ENCODE measurements around the gene CHIT1. TPM values are rescaled to one million over a fixed set of nuclear protein-coding genes. Genes with fewer than 3 reads are reported as not detected.

Gene CHIT1
- under 1 TPM in 1 of 2 donors, not detected in 1; 0.30 TPM for total RNA-seq

DNA sequence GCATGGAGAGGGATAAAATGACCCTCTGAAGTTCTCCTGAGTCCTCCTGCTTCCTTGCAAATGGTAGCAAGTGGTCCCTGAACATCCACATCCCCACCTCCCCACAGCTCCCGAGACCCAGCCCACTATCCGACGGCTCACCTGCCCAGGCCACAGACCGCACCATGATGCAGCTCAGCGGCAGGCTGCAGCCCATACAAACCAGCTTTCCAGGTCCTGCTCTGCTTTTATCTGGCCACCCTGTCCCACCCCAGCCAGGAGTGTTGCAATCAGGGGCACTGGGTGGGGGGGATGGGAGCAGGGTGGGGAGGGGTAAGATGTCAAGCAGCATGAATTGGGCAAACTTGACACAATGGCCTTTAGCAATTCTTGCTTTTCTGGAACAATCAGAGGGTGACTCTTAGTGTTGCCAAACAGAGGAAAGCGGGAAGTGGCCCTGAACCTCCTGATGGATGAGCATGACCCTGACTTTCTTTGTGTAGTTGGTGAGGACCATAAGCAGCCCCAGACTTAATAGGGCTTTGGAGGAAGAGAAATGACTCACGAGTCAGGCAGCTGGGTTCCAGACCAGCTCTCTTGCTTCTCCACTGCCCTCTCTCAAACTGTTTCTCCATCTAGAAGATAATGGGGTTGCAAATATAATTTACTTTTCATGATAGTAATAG is at the start of gene CHIT1:
Gene CHIT1, minus strand, starts transcription at position 203 of the 665 bp plus-strand sequence. Its CDS starts 37 bp downstream, at position 166.
- H3K36me3 ChIP-seq: no peaks in the 10 kb centered on the region
- no peak within 1 kb of the TSS for H3K9ac ChIP-seq (ENCODE audit: low read depth in 2 of 2, low read length in 2 of 2)
- TF ChIP-seq, protein P1, sequence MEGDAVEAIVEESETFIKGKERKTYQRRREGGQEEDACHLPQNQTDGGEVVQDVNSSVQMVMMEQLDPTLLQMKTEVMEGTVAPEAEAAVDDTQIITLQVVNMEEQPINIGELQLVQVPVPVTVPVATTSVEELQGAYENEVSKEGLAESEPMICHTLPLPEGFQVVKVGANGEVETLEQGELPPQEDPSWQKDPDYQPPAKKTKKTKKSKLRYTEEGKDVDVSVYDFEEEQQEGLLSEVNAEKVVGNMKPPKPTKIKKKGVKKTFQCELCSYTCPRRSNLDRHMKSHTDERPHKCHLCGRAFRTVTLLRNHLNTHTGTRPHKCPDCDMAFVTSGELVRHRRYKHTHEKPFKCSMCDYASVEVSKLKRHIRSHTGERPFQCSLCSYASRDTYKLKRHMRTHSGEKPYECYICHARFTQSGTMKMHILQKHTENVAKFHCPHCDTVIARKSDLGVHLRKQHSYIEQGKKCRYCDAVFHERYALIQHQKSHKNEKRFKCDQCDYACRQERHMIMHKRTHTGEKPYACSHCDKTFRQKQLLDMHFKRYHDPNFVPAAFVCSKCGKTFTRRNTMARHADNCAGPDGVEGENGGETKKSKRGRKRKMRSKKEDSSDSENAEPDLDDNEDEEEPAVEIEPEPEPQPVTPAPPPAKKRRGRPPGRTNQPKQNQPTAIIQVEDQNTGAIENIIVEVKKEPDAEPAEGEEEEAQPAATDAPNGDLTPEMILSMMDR (IDR thresholded peaks at IDR 0.05): no peak
- intact Hi-C loops (cut with DNase I): no loop called here
- H3K4me1 ChIP-seq: no peaks in the 10 kb centered on the region
- no peaks in the 10 kb centered on the region for H3K27me3 ChIP-seq
- H3K4me3 ChIP-seq: no peak within 1 kb of the TSS
- DNase-seq: no peak
- H3K27ac ChIP-seq: no peak within 1 kb of the TSS
- H3K9me3 ChIP-seq: no peaks in the 10 kb centered on the region

DNA sequence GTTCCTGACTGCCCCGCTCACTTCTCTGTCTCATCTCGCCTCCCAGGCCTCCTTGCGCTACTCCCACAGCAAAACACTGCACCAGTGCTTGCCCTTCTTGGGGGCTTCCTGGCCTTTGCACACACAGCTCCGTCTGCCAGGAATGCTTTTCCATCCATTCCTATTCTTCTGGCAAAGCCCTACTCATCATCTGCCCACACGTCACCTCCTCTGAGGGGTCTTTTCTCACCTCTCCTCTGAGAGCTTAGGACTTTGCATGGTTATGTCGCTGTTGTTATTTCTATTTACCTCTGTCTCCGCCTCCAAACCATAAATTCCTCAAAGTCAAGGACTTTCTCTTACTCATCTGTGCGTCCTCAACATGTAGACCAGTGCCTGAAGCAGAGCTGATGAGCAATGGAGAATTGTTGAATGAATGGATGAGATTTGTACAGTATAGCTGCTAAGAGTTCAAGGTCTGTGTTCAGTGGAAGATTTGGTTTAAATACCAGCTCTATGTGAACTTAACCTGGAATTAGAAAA is 49.5 kb upstream of the CHIT1 start:
- TF ChIP-seq, protein P1 (IDR thresholded peaks at IDR 0.05): no peak
- Histone ChIP-seq H3K4me3 (no peak overlapping the region), H3K4me1 (peaks cover 3% of the 10 kb centered on the region), H3K9me3 (no peaks in the 10 kb centered on the region), H3K27ac (peak overlapping the region; percentile 60), H3K27me3 (no peaks in the 10 kb centered on the region), H3K9ac (ENCODE audit: low read depth in 2 of 2, low read length in 2 of 2) (peak overlapping the region; percentile 51 to 77), H3K36me3 (no peaks in the 10 kb centered on the region)
- no peak for DNase-seq
- intact Hi-C loops (cut with DNase I): no loop called here

DNA sequence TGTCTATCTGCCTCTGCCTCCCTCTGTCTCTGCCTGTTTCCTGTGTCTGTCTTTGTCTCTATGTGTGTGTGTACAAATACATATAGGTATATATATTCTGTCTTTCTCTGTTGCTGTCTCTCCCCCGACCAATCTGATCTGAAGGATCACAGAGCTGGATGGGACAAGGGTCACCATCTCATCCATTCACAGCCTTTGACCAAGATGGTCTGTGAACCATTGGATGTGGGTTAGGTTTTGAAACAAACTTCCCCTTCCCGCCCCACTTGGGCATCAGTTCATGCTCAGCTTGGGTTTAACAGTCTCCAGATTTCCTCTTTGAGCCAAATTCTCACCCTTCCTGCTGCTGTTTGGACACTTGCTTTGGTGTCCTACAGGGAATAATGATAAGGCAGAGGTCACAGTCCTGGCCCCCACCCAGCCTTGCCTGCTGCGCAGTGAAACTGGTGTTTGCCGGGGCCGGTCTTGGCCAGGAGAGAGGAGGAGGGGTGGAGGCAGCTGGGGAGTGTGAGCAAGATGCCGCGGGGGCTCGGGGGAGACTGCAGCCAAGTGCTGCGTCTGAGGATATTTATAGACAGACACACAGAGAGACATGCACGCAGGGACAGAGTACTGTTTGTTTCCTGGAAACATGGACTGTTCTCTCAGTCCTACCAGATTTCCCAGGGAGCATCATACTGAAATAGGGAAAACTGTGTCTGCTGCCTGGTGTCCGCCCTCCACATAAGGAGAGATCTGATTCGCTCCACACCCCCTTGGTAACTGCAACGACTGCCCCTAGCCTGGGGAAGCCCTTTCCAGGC is 48.8 kb upstream of the CHIT1 start:
- Histone ChIP-seq H3K27ac (peak overlapping the region; percentile 60), H3K4me3 (no peak overlapping the region), H3K4me1 (peaks cover 3% of the 10 kb centered on the region), H3K9me3 (no peaks in the 10 kb centered on the region), H3K27me3 (no peaks in the 10 kb centered on the region), H3K36me3 (no peaks in the 10 kb centered on the region), H3K9ac (ENCODE audit: low read depth in 2 of 2, low read length in 2 of 2) (peak overlapping the region; percentile 38 to 77)
- TF ChIP-seq, protein P1 (IDR thresholded peaks at IDR 0.05): no peak
- intact Hi-C loops (cut with DNase I): no loop called here
- peak; percentile 79 for DNase-seq

DNA sequence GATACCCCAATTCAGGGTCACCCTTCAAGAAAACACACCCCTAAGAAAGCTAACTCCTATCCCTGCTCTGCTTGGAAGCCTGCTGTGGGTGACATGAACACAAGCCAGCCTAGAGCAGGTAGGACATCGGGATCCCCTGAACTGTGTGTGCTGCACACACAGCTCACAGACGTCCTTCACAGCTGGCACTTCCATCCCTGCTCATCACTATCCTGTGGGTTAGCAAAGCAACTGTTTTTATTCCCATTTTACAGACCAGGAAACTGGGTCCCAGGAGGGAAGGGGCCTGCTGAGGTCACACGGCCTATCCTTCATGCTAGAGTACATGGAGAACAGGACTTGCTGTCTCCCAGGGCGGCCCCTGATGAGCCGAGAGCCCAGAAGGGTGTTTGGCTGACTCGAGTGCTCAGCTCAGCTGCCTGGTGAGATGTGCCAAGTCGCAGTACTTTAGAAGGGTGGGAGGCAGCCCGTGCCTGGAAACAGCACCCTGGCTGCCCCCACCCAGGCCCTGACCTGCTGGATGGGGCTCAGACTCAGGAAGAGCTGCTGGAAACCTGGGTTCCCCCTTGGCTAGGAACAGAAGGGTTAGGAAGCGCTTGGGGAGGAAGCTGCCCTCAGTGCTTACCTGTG is 47.6 kb upstream of the CHIT1 start:
- Histone ChIP-seq H3K27ac (peak overlapping the region; percentile 60), H3K9me3 (no peaks in the 10 kb centered on the region), H3K27me3 (no peaks in the 10 kb centered on the region), H3K4me3 (no peak overlapping the region), H3K4me1 (peaks cover 3% of the 10 kb centered on the region), H3K36me3 (no peaks in the 10 kb centered on the region), H3K9ac (ENCODE audit: low read depth in 2 of 2, low read length in 2 of 2) (peak overlapping the region in 1 of 2 donors; percentile 32)
- TF ChIP-seq, protein P1 (IDR thresholded peaks at IDR 0.05): no peak
- intact Hi-C loops (cut with DNase I): no loop called here
- no peak for DNase-seq

DNA sequence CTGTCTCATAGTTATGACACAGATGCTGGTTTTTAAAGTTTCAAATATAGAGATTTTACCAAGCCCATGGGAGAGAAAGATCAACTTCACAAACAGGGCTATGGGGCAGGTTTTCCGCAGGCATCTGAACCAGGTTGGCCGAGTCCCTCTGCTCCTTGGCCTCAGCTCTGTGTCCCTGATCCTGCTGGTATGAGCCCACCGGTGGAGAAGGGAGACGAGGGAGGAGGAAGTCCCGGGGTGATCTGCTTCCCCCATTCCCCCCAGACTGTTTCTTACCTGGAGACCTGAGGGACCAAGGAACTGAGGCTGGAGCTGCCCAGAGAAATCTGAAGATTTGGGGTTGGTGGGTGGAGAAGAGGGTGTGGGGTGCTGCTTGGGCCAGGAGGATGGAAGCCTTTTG is 46.9 kb upstream of the CHIT1 start:
- intact Hi-C loops (cut with DNase I): no loop called here
- H3K36me3 ChIP-seq: no peaks in the 10 kb centered on the region
- DNase-seq: no peak
- H3K9ac ChIP-seq (ENCODE audit: low read depth in 2 of 2, low read length in 2 of 2): no peak overlapping the region
- H3K4me3 ChIP-seq: no peak overlapping the region
- TF ChIP-seq, protein P1 (IDR thresholded peaks at IDR 0.05): no peak
- no peaks in the 10 kb centered on the region for H3K9me3 ChIP-seq
- no peaks in the 10 kb centered on the region for H3K27me3 ChIP-seq
- no peak overlapping the region for H3K27ac ChIP-seq
- H3K4me1 ChIP-seq: peaks cover 3% of the 10 kb centered on the region

Measured in colonic mucosa (tissue), 4 donors.